ENCODE measurements around the gene LRMDA. TPM values are rescaled to one million over a fixed set of nuclear protein-coding genes. Genes with fewer than 3 reads are reported as not detected.

Gene LRMDA
- total and polyA plus RNA-seq, 2 of the 4 experiments (the other 2 are of a cell fraction), result 0.07 TPM; not detected in 1

- Histone ChIP-seq H3K79me1 (ENCODE audit: low read depth in 1 of 2, low read length in 2 of 2) (no peaks in the 10 kb centered on the region), H3K4ac (ENCODE audit: low read depth, low read length) (no peak overlapping the region), H3K36me3 (ENCODE audit: control insufficient read depth, insufficient read depth, low read length) (no peaks in the 10 kb centered on the region), H3K4me1 (ENCODE audit: control insufficient read depth, insufficient read depth, low read length) (no peaks in the 10 kb centered on the region), H2AK5ac (ENCODE audit: low read depth, low read length) (no peak overlapping the region), H3K23ac (ENCODE audit: low read depth, low read length) (no peak overlapping the region), H4K20me1 (ENCODE audit: insufficient read depth, low read length) (no peaks in the 10 kb centered on the region), H3K4me3 (ENCODE audit: insufficient read depth, low read depth, low read length) (no peak overlapping the region), H3K27me3 (ENCODE audit: control insufficient read depth, insufficient read depth, low read length) (no peaks in the 10 kb centered on the region; the same call in 1 of the 2 replicates), H2BK120ac (ENCODE audit: low read depth, low read length) (no peak overlapping the region), H2BK5ac (ENCODE audit: low read depth, low read length, poor library complexity, severe bottlenecking) (no peak overlapping the region), H3K4me2 (ENCODE audit: low read depth, low read length) (no peak overlapping the region), H3K14ac (replicated peaks; ENCODE audit: low read depth, low read length) (no peak overlapping the region), H3K18ac (ENCODE audit: low read depth, low read length) (no peak overlapping the region), H3K9me3 (ENCODE audit: control insufficient read depth, insufficient read depth, low read length) (no peaks in the 10 kb centered on the region), H3K56ac (ENCODE audit: extremely low read depth, insufficient read depth, low read length) (no peak overlapping the region), H4K91ac (ENCODE audit: insufficient read depth, low read depth, low read length) (no peak overlapping the region), H3K9me1 (ENCODE audit: insufficient read depth, low read length) (no peaks in the 10 kb centered on the region), H3K9ac (ENCODE audit: low read depth, low read length) (no peak overlapping the region), H4K5ac (ENCODE audit: low read depth, low read length) (no peak overlapping the region), H2BK15ac (ENCODE audit: low read depth, low read length) (no peak overlapping the region), H3K27ac (ENCODE audit: insufficient read depth, low read length) (no peak overlapping the region), H2AK9ac (replicated peaks; ENCODE audit: low read depth, low read length, poor library complexity) (no peak overlapping the region), H2AFZ (replicated peaks; ENCODE audit: low read length, poor library complexity) (no peak overlapping the region), H2BK20ac (ENCODE audit: low read depth, low read length) (no peak overlapping the region), H4K8ac (ENCODE audit: low read depth in 2 of 2, low read length in 2 of 2) (no peak overlapping the region)
- TF ChIP-seq CHD1 (IDR thresholded peaks at IDR 0.05; ENCODE audit: low read depth, low read length) (no peak), POLR2A (IDR thresholded peaks at IDR 0.05; ENCODE audit: low read depth, low read length) (no peak), ELK1 (IDR thresholded peaks at IDR 0.05; ENCODE audit: borderline replicate concordance, low read depth, low read length) (no peak), RFX5 (IDR thresholded peaks at IDR 0.05; ENCODE audit: low read depth, low read length) (no peak), RCOR1 (IDR thresholded peaks at IDR 0.05; ENCODE audit: insufficient replicate concordance, low read length) (no peak), MXI1 (IDR thresholded peaks at IDR 0.05; ENCODE audit: borderline replicate concordance, low read depth, low read length) (no peak), NFE2L2 (IDR thresholded peaks at IDR 0.05; ENCODE audit: low read depth, low read length) (no peak)
- no TSS peak for BruUV-seq (replicated peaks)
- dilution Hi-C loops (cut with HindIII; ENCODE audit: low sequenced_read_pairs, unreplicated experiment) (no loop called here), intact Hi-C loops (cut with micrococcal nuclease) (no loop called here), in situ Hi-C loops (cut with MboI; ENCODE audit: low sequenced_read_pairs) (no loop called here)
- DNase-seq, result no peak
- CTCF ChIA-PET, result no interaction called here
- no CpG with 5 or more reads among the region's 2 CpGs for WGBS, 2 experiments (ENCODE audit: extremely low coverage in 2 of 2, insufficient read length in 1 of 2)
- no peak for ATAC-seq (ENCODE audit: low read depth)
- POLR2A ChIA-PET (ENCODE audit: unreplicated experiment), result no interaction called here
Measured at GRCh38 chr10:75695994-75696393, 264.6 kb downstream of the LRMDA start.

Measured in IMR-90 (cell line).